ENCODE results near the gene LRP5. TPM values are rescaled to one million over a fixed set of nuclear protein-coding genes. Genes with fewer than 3 reads are reported as not detected.

The LRP5 gene
- total RNA-seq, 4 donors from 2014 or later: 21.5 to 75.0 (median 28.7) TPM

DNA sequence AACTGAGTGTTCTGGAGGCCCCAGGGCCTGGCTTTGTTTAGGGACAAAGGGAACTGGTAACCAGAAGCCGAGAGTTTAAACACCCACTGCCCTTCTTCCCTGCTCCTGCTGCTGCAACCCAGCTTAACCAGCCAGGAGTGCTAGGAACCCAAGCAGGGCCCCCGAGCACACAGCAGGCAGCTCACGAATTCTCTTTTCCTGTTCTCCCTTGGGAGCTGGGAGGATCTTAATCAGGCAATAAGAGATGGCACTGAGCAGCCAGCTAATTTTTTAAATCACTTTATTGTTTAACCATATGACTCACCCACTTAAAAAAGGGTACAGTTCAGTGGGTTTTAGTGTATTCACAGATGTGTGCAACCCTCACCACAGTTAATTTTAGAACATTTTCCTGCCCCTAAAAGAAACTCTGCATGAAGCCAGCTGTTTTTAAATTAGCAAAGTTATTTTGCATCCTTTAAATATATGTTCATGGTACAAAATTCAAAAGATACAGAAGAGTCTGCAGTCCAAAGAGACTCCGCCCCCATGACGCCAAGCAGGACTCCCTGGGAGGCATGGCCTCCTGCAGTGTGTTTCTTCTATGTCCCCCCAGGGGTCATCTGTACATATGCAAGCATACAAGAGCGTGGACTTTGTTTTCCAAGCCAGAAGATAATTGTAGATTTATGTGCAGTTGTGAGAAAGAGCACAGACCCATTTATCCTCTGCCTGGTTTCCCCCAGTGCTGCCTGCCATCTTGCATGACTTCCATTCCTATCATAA lies 129.3 kb downstream of the LRP5 start:
- TF ChIP-seq, protein P1, sequence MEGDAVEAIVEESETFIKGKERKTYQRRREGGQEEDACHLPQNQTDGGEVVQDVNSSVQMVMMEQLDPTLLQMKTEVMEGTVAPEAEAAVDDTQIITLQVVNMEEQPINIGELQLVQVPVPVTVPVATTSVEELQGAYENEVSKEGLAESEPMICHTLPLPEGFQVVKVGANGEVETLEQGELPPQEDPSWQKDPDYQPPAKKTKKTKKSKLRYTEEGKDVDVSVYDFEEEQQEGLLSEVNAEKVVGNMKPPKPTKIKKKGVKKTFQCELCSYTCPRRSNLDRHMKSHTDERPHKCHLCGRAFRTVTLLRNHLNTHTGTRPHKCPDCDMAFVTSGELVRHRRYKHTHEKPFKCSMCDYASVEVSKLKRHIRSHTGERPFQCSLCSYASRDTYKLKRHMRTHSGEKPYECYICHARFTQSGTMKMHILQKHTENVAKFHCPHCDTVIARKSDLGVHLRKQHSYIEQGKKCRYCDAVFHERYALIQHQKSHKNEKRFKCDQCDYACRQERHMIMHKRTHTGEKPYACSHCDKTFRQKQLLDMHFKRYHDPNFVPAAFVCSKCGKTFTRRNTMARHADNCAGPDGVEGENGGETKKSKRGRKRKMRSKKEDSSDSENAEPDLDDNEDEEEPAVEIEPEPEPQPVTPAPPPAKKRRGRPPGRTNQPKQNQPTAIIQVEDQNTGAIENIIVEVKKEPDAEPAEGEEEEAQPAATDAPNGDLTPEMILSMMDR (IDR thresholded peaks at IDR 0.05; ENCODE audit: low read depth): no peak

DNA sequence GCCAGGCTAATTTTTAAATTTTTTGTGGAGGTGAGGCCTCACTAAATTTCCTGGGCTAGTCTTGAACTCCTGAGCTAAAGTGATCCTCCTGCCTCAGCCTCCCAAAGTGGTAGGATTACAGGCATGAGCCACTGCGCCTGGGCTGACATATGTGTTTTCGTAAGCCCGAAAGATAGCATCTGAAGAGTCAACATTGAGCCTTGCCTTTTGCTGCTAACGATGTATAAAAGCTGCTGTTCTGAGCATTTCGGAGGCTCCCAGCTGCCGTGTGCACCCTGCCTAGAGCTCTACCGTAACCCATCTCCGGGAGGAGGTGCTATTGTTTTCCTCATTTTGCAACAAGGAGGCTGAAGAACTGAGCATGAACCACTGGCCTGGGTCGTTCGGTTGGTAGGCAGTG lies 130.0 kb downstream of the LRP5 start:
- TF ChIP-seq, protein P1 (IDR thresholded peaks at IDR 0.05; ENCODE audit: low read depth): no peak

DNA sequence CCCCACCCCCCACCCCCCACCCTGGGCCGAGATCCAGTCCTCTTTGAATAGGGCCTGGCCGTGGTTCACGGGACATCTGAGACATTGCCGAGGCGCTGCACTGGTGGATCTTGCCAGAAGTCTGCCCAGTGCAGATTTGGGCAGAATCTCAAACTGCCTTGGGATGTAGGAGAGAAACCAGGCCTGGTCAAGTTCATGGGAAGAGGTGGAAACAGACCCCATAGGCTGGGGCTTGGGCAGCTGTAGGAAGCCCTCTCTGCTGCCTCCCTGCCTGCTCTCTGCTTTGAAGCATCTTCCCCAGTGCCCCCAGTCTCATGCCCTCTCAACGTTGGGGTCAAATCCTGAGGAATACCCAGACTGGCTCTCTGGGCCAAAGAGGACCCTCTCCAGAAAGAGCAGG lies 132.2 kb downstream of the LRP5 start:
- TF ChIP-seq, protein P1 (IDR thresholded peaks at IDR 0.05; ENCODE audit: low read depth): no peak

DNA sequence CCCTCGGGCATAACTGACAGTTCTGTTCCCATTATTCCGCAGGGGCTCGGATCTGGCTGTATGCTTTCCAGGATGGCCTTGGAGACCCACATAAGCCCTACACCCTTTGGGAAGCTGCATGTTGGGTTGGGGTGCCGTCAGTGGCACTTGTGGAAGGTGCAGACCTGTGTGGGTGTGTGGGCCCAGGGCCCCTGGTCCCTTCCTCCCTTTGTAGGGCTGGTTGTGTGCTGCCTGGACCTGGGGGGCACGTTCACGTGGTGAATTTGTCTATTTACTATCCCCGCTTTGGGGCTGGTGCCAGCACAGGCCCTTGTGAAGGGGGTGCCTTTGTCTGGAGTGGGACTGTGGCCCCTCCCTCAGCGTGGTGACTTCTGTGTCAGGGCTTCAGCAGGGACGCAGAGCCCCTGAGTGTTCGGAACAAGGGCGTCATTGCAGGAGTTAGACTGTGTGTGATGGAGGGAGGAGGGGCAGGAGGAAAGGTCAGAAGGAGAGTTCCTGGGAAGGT lies 133.2 kb downstream of the LRP5 start:
- TF ChIP-seq, protein P1 (IDR thresholded peaks at IDR 0.05; ENCODE audit: low read depth): no peak

DNA sequence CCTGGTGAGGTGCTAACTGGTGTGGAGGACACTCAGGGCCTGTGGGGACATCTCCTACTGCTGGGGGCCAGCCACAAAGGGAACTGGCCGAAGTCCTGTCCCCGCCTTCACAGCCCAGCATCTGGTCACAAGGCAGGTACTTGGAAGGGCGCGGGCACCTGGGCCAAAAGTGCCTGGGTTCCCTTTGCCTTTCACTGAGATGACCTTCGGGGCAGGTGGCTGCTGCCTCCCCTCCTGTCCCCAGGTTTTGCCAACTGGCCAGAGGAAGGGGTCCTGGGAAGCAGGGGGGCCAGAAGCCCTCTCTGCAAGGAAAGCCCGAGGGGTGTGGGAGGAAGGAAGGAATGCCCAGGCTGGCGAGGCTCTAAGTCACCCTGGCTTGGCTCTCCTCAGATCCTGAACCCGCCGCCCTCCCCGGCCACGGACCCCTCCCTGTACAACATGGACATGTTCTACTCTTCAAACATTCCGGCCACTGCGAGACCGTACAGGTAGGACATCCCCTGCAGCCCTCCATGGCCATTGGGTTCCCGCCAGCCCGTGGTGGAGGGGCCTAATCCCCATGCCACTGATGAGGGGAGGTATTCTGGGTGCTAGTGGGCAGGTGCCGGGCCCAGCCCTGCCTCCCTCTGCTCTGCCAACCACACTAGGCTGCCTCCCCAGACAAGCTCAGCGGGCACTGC lies 133.8 kb downstream of the LRP5 start:
- TF ChIP-seq, protein P1 (IDR thresholded peaks at IDR 0.05; ENCODE audit: low read depth): no peak

DNA sequence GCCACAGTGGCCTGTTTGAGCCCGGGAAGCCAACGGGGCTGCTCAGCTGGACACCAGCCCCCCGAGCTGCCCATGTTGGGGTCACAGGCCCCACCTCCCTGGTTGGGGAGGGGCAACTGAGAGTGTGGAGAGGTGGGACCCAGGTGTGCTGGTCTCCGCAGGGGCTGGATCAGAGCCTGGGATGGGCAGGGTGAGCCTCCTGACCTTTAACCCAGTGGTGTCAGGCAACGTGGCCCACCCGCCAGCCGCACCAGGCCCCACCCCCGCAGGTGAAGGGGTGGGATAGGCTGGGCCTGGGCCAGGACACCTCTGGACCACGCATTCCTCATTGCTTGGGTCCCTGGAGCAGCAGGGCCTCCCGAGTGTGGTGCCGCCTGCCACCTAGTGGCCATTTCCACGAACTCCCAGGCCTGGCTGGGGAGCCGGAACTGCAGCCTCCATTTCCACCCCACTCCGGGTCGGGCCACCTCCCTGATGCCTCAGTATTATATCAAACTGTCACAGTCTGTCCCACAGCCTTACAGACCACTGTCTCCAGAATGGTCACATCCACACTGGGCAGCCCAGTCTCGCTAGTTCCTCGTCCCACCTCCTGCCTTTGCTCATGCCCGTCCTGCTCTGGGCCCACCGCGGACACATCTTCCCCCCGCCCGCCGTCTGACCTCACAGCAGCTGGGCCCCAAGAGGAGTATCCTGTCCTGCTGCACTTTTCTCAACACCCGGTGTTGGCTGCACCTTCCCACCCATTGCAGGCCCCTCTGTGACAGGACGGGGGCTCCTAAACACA lies 134.8 kb downstream of the LRP5 start:
- TF ChIP-seq, protein P1 (IDR thresholded peaks at IDR 0.05; ENCODE audit: low read depth): no peak

DNA sequence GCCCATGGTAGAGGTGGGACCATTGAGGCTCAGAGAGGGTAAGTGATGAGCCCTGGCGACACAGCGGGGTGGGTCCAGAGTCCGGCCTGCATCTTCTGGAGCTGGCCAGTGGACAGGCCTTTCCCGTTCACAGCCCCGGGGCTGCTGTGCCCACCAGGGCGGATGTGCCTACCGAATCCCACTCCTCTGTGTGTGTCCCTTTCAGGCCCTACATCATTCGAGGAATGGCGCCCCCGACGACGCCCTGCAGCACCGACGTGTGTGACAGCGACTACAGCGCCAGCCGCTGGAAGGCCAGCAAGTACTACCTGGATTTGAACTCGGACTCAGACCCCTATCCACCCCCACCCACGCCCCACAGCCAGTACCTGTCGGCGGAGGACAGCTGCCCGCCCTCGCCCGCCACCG lies 136.2 kb downstream of the LRP5 start:
- TF ChIP-seq, protein P1 (IDR thresholded peaks at IDR 0.05; ENCODE audit: low read depth): no peak
